GM18520 (cell line): ENCODE measurements around the gene IL13.
A peak's percentile ranks its signal among the peaks of the same experiment; 100 is the strongest.

Source experiments
- ATAC-seq: cut with Tn5 transposase; IDR thresholded peaks from one replicate; pipeline ENCODE4 v1.9.1; 2021; ENCODE audit not compliant: unreplicated experiment

The IL13 gene

GRCh38 chr5:132655821-132656773, 1.9 kb upstream of the IL13 start:
- ATAC-seq: no peak

- no peak for ATAC-seq
Observed at GRCh38 chr5:132656774-132657355, 1.1 kb upstream of the IL13 start.

DNA sequence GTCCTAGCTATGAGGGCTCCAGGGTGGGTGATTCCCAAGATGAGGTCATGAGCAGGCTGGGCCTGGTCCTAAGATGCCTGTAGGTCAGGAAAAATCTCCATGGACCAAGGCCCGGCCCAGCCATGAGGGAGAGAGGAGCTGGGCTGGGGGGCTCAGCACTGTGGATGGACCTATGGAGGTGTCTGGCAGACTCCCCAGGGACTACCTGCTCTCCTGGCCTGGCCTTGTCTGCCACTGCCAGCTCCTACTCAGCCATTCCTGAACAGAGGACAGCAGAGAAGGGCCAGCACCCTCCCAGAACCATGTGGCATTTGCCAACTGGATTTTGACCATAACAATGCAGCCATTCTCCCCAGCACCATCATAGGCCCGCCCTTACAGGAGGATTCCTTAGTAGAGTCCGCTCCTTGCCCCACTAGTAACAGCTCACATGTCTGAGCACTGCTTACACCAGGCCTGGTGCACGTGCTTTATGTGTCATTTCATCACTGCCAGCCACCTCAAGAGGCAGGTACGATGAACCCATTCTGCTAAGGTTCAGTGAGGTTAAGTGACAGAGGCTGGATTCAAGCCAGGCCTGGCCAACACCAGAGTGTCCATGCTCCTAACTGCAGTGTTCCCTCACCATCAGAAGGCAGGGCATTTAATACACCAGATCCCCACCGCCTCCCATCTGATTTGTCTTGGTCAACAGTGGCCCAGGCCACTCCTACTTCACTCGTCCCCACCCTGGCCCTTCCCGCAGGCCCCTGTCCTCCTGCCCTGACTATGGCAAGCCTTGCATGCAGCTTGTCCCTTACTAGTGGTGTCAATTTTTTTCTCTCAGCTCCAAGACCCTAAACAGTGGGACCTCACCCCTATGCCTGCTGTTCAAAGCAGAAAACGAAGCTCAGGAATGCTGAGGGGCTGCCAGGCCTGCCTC, 669 bp downstream of the IL13 start:
- ATAC-seq: no peak

DNA sequence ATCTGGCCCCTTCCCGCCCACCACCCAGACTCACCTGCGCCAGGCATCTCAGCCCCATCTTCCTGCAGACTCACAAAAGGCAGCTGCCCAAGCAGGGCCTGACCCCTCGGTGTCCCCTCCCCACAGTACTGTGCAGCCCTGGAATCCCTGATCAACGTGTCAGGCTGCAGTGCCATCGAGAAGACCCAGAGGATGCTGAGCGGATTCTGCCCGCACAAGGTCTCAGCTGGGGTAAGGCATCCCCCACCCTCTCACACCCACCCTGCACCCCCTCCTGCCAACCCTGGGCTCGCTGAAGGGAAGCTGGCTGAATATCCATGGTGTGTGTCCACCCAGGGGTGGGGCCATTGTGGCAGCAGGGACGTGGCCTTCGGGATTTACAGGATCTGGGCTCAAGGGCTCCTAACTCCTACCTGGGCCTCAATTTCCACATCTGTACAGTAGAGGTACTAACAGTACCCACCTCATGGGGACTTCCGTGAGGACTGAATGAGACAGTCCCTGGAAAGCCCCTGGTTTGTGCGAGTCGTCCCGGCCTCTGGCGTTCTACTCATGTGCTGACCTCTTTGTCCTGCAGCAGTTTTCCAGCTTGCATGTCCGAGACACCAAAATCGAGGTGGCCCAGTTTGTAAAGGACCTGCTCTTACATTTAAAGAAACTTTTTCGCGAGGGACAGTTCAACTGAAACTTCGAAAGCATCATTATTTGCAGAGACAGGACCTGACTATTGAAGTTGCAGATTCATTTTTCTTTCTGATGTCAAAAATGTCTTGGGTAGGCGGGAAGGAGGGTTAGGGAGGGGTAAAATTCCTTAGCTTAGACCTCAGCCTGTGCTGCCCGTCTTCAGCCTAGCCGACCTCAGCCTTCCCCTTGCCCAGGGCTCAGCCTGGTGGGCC, 1.9 kb downstream of the IL13 start:
- no peak for ATAC-seq

DNA sequence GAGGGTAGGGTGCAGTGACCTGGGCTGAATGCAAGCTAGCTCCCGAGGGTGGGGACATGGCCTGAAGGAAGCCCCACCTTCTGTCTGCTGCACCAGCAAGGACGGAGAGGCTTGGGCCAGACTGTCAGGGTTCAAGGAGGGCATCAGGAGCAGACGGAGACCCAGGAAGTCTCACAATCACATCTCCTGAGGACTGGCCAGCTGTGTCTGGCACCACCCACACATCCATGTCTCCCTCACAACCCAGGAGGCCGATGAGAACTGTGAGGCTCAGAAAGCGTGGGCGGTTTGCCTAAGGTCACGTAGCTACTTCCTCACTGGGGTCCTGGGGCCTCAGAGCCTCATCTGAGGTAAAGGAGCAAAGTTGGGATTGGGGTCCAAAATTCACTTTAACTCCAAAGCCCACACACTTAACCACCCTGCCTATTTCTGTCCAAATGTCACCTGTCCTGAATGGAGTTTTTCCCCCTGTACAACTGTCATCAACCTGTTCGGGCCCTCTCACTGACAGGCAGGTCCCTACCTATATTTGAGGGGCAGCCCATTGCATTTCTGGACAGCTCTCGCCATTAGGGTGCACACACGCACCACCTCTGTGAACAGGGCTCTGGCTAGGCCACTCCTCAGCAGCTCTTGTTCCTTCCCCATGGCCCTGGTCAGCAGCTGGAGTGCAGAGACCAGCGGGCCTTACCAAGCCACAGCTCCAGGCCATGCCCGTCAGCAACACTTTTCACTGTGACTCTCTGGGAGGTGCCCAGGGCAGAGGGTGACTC, 3.4 kb downstream of the IL13 start:
- no peak for ATAC-seq

GRCh38 chr5:132662004-132662401, 4.0 kb downstream of the IL13 start:
- ATAC-seq: no peak

DNA sequence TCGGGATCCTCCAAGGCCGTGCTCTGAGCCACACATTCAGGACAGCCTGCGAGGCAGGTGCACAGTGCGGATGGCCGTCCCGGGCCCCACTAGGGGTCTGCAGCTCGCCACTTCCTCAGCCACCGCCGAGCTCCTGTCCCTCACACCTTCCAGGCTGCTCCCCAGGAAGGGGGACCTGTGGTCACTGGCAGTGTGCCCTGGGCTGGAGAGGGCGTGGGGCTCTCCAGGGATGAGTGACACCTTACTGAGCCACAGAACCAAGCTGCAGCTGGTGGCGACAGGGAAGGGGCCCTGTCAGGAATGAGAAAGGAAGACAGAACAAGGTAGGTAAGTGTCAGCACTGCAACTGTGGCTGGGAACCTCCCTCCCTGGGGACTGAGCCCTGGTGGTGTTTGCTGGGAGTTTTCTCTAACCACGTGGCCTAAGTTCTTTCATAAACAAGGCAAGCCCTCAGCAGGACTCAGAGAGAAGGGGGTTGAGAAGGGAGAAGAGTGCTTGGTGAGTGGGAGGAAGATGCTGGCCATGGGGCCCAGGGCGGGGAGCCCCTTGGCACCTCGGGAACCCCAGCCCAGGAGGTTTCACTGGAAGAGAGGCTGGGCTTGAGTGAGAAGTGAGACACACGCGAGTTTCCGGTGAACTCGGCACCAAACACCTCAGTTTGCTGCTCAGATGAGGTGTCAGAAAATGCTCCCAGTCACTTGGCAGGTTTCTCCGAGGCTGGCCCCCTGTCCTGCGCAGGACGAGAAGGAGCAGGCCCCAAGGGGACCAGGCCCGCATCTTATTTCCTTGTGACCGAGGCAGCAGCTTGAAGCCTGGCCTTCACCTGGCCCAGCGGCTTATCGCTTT, 5.2 kb downstream of the IL13 start:
- peak; percentile 50 for ATAC-seq

DNA sequence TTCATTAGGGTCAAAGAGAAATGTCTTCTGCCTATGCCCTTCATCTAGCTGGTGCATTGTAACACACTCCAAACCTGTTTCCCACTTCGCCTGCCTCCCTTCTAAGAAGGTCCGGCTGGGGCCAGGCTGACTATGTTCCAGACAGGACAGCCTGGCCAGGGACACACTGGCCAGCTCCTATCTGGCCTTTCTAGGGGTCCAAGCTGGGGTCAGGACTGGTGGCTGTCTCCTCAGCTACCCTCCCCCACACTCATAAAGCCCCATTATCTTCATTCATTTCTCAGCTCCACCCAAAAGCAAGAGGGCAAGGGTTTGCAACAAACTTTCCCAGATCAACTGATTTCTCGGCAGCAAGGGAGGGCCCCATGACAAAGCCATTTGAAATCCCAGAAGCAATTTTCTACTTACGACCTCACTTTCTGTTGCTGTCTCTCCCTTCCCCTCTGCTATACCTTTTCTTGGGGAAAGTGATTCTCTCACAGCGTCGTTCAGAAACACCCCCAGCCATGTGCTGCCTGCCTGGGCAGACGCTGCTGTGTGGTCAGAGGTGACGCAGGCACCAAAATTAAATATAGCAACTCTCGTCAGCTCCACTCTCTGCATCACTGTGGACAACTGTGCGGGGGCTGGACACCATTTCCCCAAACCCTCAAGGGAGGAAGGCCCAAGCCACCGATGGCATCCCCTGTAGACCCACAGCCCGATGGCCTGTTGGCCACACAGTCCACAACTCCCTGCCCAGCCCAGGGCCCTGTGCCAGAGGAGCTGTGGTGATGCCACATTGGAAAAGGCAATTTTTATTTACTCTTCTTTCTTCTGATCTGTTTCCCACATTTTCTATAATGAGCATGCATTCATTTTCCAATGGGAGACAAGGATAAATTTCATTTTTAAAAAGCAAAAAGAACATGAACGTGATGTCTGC, 6.1 kb downstream of the IL13 start:
- peak; percentile 57 for ATAC-seq

GRCh38 chr5:132664696-132665209, 6.8 kb downstream of the IL13 start:
- ATAC-seq: no peak

DNA sequence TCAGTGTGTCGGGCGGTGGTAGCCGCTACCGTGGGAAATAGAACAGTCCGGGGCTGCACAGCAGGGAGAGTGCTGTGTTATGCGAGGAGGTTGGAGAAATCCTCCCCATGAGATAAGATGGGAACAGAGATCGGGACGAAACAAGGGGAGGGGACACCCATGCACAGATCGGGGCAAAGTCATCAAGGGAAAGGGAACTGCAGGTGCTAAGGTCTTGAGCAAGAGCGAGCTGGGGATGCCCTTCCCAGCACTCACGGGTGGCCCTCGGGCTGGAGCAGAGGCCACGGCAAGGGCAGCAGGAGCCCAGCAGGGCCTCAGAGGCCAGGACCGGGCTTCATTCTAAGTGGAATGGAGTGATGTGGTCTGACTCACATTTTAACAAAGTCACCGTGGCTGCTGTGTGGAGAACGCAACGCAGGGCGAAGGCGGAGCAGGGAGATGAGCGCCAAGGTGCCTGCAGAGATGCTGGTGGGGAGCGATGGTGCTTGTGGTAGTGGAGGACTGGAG, 7.7 kb downstream of the IL13 start:
- no peak for ATAC-seq

DNA sequence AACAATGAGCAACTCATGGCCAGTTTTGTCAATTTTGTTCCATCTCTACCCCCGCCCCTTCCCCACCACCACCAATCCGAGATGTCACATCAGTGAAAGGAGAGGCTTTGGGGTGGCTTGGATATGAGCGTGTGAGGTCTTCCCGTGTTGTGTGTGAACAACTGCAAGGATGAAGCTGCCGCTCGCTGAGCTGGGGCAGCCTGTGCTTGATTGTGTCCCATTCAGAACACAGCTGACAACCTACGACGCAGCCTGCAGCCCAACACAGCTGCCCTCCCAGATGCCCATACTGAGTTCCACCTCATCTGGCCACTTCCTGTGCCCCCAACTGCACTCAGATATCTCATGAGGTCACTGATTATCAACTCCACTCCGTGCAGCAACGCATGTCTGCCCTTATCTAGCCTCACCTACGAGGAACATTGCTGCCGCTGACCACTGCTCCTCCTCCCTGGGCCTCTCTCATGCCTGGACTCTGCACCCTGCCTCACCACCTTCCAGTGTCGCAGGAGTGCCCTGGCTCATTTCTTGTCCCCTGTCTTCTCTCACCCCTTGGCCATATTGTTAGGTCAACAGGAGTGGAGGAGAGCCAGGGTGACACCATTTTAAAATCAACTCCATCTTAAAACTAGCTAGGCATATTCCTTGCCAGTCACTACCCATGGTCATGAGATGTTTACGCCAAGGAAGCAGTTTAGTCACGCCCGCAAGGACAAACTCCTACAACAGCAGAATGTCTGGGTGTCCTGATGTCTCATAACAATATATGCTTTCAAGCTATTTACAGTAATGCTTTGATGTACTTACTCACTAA, 8.5 kb downstream of the IL13 start:
- ATAC-seq: no peak

DNA sequence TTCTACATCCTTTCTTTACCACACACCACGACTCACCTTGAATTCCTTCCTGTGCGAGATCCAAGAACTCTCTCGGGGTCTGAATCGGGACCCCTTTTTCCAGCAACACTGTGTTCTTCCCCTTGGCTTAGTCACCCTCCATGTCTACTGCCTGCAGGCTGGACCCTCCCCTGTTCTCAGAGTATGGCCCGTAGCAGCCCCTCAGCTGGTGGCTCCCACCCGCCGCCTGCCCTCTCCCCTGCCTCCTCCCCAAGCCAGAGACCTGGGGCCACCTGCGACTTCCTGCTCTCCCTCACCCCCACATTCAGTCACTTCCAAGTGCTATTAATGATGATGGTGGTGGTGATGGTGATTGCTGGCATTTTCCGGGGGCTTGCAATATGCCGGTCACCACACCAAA, 9.3 kb downstream of the IL13 start:
- ATAC-seq: no peak

GRCh38 chr5:132667761-132668705, 10.1 kb downstream of the IL13 start:
- no peak for ATAC-seq

DNA sequence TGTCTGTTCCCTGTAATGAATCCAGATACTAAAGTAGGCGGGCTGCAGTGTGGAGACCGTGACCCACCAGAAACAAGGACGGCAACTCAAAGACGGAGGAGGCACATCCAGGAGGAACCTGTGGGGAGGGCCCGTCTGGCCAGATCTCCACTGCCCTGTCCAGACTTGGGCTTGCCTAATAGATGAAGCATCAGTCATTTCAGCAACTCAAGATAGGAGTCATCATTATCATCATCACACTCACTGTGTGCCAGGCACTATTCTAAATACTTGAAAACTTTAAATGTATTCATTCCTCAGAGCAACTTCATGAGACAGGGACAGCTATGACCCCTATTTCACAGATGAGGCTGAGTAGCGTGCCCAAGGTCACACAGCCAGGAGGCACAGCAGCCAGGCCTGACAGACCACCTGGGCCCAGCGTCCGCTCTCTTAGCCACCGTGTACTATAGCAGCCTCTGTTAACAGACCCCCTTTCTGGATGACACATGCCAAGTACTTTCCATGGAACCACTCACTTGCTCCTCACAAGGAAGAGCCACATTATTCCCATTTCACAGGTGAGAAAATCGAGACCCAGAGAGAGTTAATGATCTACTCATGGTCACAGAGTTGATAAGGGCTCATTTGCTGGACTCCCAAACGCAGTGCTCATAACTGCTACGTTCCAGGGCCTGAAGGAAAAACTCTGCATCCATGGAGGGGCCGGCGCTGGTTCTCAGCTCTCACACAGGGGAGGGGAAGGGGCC, 10.9 kb downstream of the IL13 start:
- ATAC-seq: no peak

DNA sequence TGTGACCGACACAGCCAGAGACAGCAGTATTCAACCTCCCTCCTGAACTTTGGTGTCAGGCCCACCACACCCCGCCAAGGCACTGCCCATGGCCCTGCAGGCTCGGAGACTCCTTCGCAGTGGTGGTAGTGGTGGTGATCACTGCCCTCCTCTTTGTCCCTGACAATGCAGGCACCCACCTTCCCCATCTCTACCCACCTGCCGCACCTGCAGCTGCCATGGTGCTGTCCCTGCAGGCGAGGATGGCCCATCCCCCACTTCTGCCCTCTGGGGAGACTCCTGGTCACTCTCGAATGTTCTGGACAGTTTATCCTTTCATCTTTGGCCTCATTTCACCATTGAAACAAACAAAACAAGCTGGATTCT, 11.5 kb downstream of the IL13 start:
- no peak for ATAC-seq
